ENCODE results near the gene OPA1. TPM values are rescaled to one million over a fixed set of nuclear protein-coding genes. Genes with fewer than 3 reads are reported as not detected.

OPA1 gene
- total and polyA plus RNA-seq, 7 donors = 20.4 to 58.7 (median 45.9) TPM

DNA sequence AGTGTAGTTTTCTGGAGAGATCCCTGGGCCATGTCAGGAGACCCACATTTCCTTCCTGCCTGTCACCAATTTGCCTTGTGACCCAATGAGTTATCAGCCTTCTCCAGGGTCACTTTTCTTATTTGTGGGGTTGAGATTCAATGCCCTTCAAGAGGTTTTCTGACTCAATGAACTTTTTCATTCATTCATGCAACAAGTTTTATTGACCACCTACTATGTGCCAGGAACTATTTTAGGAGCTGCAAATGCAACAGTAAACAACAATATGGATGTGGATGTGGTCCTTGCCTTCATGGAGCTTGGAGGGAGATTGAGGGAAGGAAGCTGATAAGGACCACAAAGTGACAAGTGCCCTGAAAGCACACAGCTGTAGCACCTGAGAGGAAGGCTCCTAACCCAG lies 142.8 kb downstream of the OPA1 start:
- no peaks in the 10 kb centered on the region for H3K27me3 ChIP-seq
- no peak for DNase-seq
- H3K27ac ChIP-seq = no peak overlapping the region
- intact Hi-C loops (cut with DNase I) = no loop called here
- H3K9me3 ChIP-seq = no peaks in the 10 kb centered on the region
- no peaks in the 10 kb centered on the region for H3K36me3 ChIP-seq
- H3K4me1 ChIP-seq = no peaks in the 10 kb centered on the region
- H3K4me3 ChIP-seq = no peak overlapping the region
- TF ChIP-seq POLR2A (IDR thresholded peaks at IDR 0.05) (no peak), POLR2AphosphoS5 (IDR thresholded peaks at IDR 0.05) (no peak)

GRCh38 chr3:193736616-193737015 lies 143.6 kb downstream of the OPA1 start:
- no peak for DNase-seq
- H3K4me1 ChIP-seq = no peaks in the 10 kb centered on the region
- intact Hi-C loops (cut with DNase I) = no loop called here
- H3K27ac ChIP-seq = no peak overlapping the region
- H3K9me3 ChIP-seq = no peaks in the 10 kb centered on the region
- 94 to 95% methylated on average over 8 of the region's 8 CpGs for WGBS, 2 donors
- no peak overlapping the region for H3K4me3 ChIP-seq
- TF ChIP-seq, protein P1, sequence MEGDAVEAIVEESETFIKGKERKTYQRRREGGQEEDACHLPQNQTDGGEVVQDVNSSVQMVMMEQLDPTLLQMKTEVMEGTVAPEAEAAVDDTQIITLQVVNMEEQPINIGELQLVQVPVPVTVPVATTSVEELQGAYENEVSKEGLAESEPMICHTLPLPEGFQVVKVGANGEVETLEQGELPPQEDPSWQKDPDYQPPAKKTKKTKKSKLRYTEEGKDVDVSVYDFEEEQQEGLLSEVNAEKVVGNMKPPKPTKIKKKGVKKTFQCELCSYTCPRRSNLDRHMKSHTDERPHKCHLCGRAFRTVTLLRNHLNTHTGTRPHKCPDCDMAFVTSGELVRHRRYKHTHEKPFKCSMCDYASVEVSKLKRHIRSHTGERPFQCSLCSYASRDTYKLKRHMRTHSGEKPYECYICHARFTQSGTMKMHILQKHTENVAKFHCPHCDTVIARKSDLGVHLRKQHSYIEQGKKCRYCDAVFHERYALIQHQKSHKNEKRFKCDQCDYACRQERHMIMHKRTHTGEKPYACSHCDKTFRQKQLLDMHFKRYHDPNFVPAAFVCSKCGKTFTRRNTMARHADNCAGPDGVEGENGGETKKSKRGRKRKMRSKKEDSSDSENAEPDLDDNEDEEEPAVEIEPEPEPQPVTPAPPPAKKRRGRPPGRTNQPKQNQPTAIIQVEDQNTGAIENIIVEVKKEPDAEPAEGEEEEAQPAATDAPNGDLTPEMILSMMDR (IDR thresholded peaks at IDR 0.05) = no peak
- TF ChIP-seq POLR2AphosphoS5 (IDR thresholded peaks at IDR 0.05) = no peak
- TF ChIP-seq EP300 (IDR thresholded peaks at IDR 0.05) = no peak
- TF ChIP-seq POLR2A (IDR thresholded peaks at IDR 0.05) = no peak
- H3K27me3 ChIP-seq = no peaks in the 10 kb centered on the region
- H3K36me3 ChIP-seq = no peaks in the 10 kb centered on the region

GRCh38 chr3:193737191-193737751 lies 144.3 kb downstream of the OPA1 start:
- Histone ChIP-seq H3K36me3 (no peaks in the 10 kb centered on the region), H3K27ac (no peak overlapping the region), H3K4me3 (no peak overlapping the region), H3K4me1 (no peaks in the 10 kb centered on the region), H3K27me3 (no peaks in the 10 kb centered on the region), H3K9me3 (no peaks in the 10 kb centered on the region)
- no peak for DNase-seq
- intact Hi-C loops (cut with DNase I) = no loop called here
- 91 to 92% methylated on average over 17 of the region's 17 CpGs for WGBS, 2 donors
- TF ChIP-seq, protein P1 (IDR thresholded peaks at IDR 0.05) = no peak
- TF ChIP-seq POLR2AphosphoS5 (IDR thresholded peaks at IDR 0.05) = no peak
- TF ChIP-seq EP300 (IDR thresholded peaks at IDR 0.05) = no peak
- TF ChIP-seq POLR2A (IDR thresholded peaks at IDR 0.05) = no peak

DNA sequence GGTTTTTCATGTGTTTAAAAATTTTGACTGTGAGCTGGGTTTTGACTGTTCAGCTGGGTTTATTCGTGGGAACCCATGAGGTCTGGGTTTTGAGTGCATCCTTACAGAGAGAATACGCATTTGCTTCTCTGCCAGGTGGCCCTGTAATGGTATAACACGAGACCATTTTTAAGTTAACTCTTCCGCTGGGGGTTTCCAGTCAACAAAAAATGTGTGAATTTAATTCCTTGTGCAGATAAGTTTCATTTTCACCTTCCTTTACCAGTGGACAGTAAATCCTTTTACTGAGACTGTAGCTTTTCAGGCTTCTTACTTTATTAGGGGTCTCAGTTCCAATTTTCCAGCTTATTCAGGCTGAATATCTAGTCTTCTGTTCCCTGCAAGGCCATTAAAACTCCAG lies 149.6 kb downstream of the OPA1 start:
- no peaks in the 10 kb centered on the region for H3K9me3 ChIP-seq
- DNase-seq = no peak
- TF ChIP-seq, protein P1 (IDR thresholded peaks at IDR 0.05) = no peak
- TF ChIP-seq POLR2A (IDR thresholded peaks at IDR 0.05) (no peak), POLR2AphosphoS5 (IDR thresholded peaks at IDR 0.05) (no peak)
- no peak overlapping the region for H3K4me3 ChIP-seq
- H3K4me1 ChIP-seq = no peaks in the 10 kb centered on the region
- no peaks in the 10 kb centered on the region for H3K27me3 ChIP-seq
- intact Hi-C loops (cut with DNase I) = no loop called here
- WGBS, 2 donors = 74 to 86% methylated on average over 4 of the region's 4 CpGs
- no peaks in the 10 kb centered on the region for H3K36me3 ChIP-seq
- H3K27ac ChIP-seq = no peak overlapping the region

- Histone ChIP-seq H3K27ac (no peak overlapping the region), H3K9me3 (no peaks in the 10 kb centered on the region), H3K4me3 (no peak overlapping the region), H3K36me3 (no peaks in the 10 kb centered on the region), H3K27me3 (no peaks in the 10 kb centered on the region), H3K4me1 (no peaks in the 10 kb centered on the region)
- intact Hi-C loops (cut with DNase I) = no loop called here
- TF ChIP-seq POLR2A (IDR thresholded peaks at IDR 0.05) (no peak), POLR2AphosphoS5 (IDR thresholded peaks at IDR 0.05) (no peak), EP300 (IDR thresholded peaks at IDR 0.05) (no peak)
- TF ChIP-seq, protein P1 (IDR thresholded peaks at IDR 0.05) = no peak
- WGBS, 2 donors = 19 to 32% methylated on average over 8 of the region's 8 CpGs
- no peak for DNase-seq
Observed at GRCh38 chr3:193743702-193744047, 150.7 kb downstream of the OPA1 start.

Data from sigmoid colon (tissue), 7 donors.